Measurements from ENCODE around the gene RNASET2.
"Not testable (repeated sequence)": the region's sequence is repeated elsewhere in the genome, so short reads cannot be mapped to it uniquely, and the experiment has no call there.

- TF ChIP-seq CTCF, EZH2, EZH2phosphoT487 (IDR thresholded peaks at IDR 0.05): not testable (repeated sequence)
These were observed 41.4 kb downstream of the RNASET2 start for GRCh38 chr6:166914952-166915351.

Measured in neural progenitor cell (in vitro differentiated cells).